ENCODE data around the gene ALMS1. TPM values are rescaled to one million over a fixed set of nuclear protein-coding genes. Genes with fewer than 3 reads are reported as not detected.
"Not testable (repeated sequence)": the region's sequence is repeated elsewhere in the genome, so short reads cannot be mapped to it uniquely, and the experiment has no call there.

ALMS1 gene
- polyA plus RNA-seq, 1 of the 3 experiments (the other 2 are of a cell fraction), result 7.0 TPM

DNA sequence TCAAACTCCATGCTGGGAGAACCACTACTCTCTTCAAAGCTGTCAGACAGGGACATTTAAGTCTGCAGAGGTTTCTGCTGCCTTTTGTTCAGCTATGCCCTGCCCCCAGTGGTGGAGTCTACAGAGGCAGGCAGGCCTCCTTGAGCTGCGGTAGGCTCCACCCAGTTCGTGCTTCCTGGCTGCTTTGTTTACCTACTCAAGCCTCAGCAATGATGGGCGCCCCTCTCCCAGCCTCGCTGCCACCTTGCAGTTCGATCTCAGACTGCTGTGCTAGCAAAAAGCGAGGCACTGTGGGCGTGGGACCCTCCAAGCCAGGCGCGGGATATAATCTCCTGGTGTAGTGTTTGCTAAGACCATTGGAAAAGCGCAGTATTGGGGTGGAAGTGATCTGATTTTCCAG, 262.1 kb downstream of the ALMS1 start:
- H3K27ac ChIP-seq (ENCODE audit: low read depth in 2 of 2, low read length in 1 of 2); POLR2A ChIA-PET; H3K4me2 ChIP-seq; H3K9ac ChIP-seq; H3K9me3 ChIP-seq; H3K4me1 ChIP-seq (ENCODE audit: control insufficient read depth in 1 of 2, insufficient read depth in 2 of 2, low read depth in 1 of 2, low read length in 1 of 2); DNase-seq; H3K27me3 ChIP-seq (ENCODE audit: insufficient read depth); H2AFZ ChIP-seq (ENCODE audit: low read depth); H3F3A ChIP-seq (replicated peaks; ENCODE audit: insufficient read depth); H3K79me2 ChIP-seq (ENCODE audit: insufficient read depth); CTCF ChIA-PET; H4K20me1 ChIP-seq (ENCODE audit: insufficient read depth); H3K9me2 ChIP-seq; H3K4me3 ChIP-seq (ENCODE audit: low read depth in 2 of 2, low read length in 1 of 2); H3K36me3 ChIP-seq (replicated peaks in 1 of 2; ENCODE audit: control insufficient read depth in 1 of 2, insufficient read depth in 2 of 2, low read length in 1 of 2): not testable (repeated sequence)
- WGBS (ENCODE audit: low lambda C conversion rate), result 58% methylated on average over 9 of the region's 10 CpGs

GRCh38 chr2:73651591-73652230, 266.1 kb downstream of the ALMS1 start:
- DNase-seq, result no peak
- H3K4me3 ChIP-seq (ENCODE audit: low read depth in 2 of 2, low read length in 1 of 2), result no peak overlapping the region
- no peak overlapping the region for H3K27ac ChIP-seq (ENCODE audit: low read depth in 2 of 2, low read length in 1 of 2)
- TF ChIP-seq, protein P1, sequence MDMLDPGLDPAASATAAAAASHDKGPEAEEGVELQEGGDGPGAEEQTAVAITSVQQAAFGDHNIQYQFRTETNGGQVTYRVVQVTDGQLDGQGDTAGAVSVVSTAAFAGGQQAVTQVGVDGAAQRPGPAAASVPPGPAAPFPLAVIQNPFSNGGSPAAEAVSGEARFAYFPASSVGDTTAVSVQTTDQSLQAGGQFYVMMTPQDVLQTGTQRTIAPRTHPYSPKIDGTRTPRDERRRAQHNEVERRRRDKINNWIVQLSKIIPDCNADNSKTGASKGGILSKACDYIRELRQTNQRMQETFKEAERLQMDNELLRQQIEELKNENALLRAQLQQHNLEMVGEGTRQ (IDR thresholded peaks at IDR 0.05; ENCODE audit: borderline replicate concordance, low read depth, low read length), result no peak
- no peak for TF ChIP-seq NRF1 (IDR thresholded peaks at IDR 0.05; ENCODE audit: low read depth, low read length)
- TF ChIP-seq EZH2phosphoT487 (IDR thresholded peaks at IDR 0.05; ENCODE audit: borderline replicate concordance, low read depth), result no peak
- no peak for TF ChIP-seq TCF12 (IDR thresholded peaks at IDR 0.05)
- TF ChIP-seq JUND (IDR thresholded peaks at IDR 0.05), result no peak
- TF ChIP-seq YY1 (IDR thresholded peaks at IDR 0.05; ENCODE audit: low read depth), result no peak
- TF ChIP-seq NFIC (IDR thresholded peaks at IDR 0.05; ENCODE audit: borderline replicate concordance), result no peak
- no peak for TF ChIP-seq MEF2A (IDR thresholded peaks at IDR 0.05; ENCODE audit: borderline replicate concordance, low read depth)
- TF ChIP-seq GABPA (IDR thresholded peaks at IDR 0.05; ENCODE audit: low read depth), result no peak
- TF ChIP-seq RCOR1 (IDR thresholded peaks at IDR 0.05; ENCODE audit: low read length), result no peak
- TF ChIP-seq MXI1 (IDR thresholded peaks at IDR 0.05; ENCODE audit: low read depth, low read length), result no peak
- no peak for TF ChIP-seq FOXM1 (IDR thresholded peaks at IDR 0.05; ENCODE audit: low read depth)
- no peak for TF ChIP-seq GATA2 (CRISPR knock-in tag; IDR thresholded peaks at IDR 0.05)
- TF ChIP-seq RXRA (IDR thresholded peaks at IDR 0.05; ENCODE audit: borderline replicate concordance, low read depth), result no peak
- TF ChIP-seq PBX3 (IDR thresholded peaks at IDR 0.05), result no peak
- TF ChIP-seq ELF1 (IDR thresholded peaks at IDR 0.05), result no peak
- no peak for TF ChIP-seq CHD2 (IDR thresholded peaks at IDR 0.05; ENCODE audit: low read length, partially characterized antibody)
- TF ChIP-seq RFX5 (IDR thresholded peaks at IDR 0.05; ENCODE audit: low read length), result no peak
- no peak overlapping the region for H3K9ac ChIP-seq
- 40% methylated on average over 6 of the region's 6 CpGs for WGBS (ENCODE audit: low lambda C conversion rate)
- H3K9me3 ChIP-seq, result no peaks in the 10 kb centered on the region
- no peaks in the 10 kb centered on the region for H4K20me1 ChIP-seq (ENCODE audit: insufficient read depth)
- no peaks in the 10 kb centered on the region for H3K27me3 ChIP-seq (ENCODE audit: insufficient read depth)
- ChIA-PET CTCF (no interaction called here), POLR2A (no interaction called here)
- H3K9me2 ChIP-seq, result no peaks in the 10 kb centered on the region
- H3F3A ChIP-seq (replicated peaks; ENCODE audit: insufficient read depth), result no peaks in the 10 kb centered on the region
- H3K4me2 ChIP-seq, result no peak overlapping the region
- H3K79me2 ChIP-seq (ENCODE audit: insufficient read depth), result no peaks in the 10 kb centered on the region
- H3K4me1 ChIP-seq (ENCODE audit: control insufficient read depth in 1 of 2, insufficient read depth in 2 of 2, low read depth in 1 of 2, low read length in 1 of 2), result no peaks in the 10 kb centered on the region
- H2AFZ ChIP-seq (ENCODE audit: low read depth), result no peak overlapping the region
- no peaks in the 10 kb centered on the region for H3K36me3 ChIP-seq (replicated peaks in 1 of 2; ENCODE audit: control insufficient read depth in 1 of 2, insufficient read depth in 2 of 2, low read length in 1 of 2)
